Right atrium auricular region (tissue), 2 donors: ENCODE measurements around the gene ZNF326. TPM values are rescaled to one million over a fixed set of nuclear protein-coding genes. Genes with fewer than 3 reads are reported as not detected.

Source experiments
- DNase-seq: peaks from one replicate; pipeline ENCODE4 v3.0.0-alpha.2; 2019; ENCODE audit warnings: low spot score
- H3K27ac ChIP-seq, 2 donors: fragments of 200-600 bp; sonication (generic); 1 replicate in 1 of 2; 2 replicates in 1 of 2; pipeline ENCODE4 v1.5.1; 2016 to 2019
- H3K27me3 ChIP-seq, 2 donors: fragments of 200-600 bp; sonication (generic); one replicate each; pipeline versions ENCODE4 v1.5.1 to v1.6.0; 2017 to 2019
- H3K36me3 ChIP-seq: fragments of 200-600 bp; sonication (generic); one replicate; pipeline ENCODE4 v1.5.1; 2016
- H3K4me1 ChIP-seq, 2 donors: fragments of 200-600 bp; sonication (generic); one replicate each; pipeline versions ENCODE4 v1.5.1 to v1.6.0; 2017 to 2019
- H3K4me3 ChIP-seq, 2 donors: fragments of 200-600 bp; sonication (generic); 1 replicate in 1 of 2; 2 replicates in 1 of 2; pipeline ENCODE4 v1.5.1; 2017 to 2019; ENCODE audit warnings: mild to moderate bottlenecking in 1 of 2, moderate library complexity in 1 of 2
- H3K9me3 ChIP-seq, 2 donors: fragments of 200-600 bp; sonication (generic); one replicate each; pipeline ENCODE4 v1.5.1; 2019
- total RNA-seq, 2 donors: library from RNA; depleted of rRNA; stranded (reverse); fragments of >200 nt; gene quantifications; one replicate each; pipeline ENCODE4 v1.1.0, GENCODE V29; 2016
- TF ChIP-seq, protein P1 (sequence below), 2 donors: fragments of 200-600 bp; sonication (generic); IDR thresholded peaks; one replicate each; pipeline ENCODE4 v1.5.1; 2019; ENCODE audit warnings: antibody characterized with exemption in 2 of 2

ZNF326 gene
- total RNA-seq, 2 donors from 2014 or later = 5.3 to 7.3 TPM

DNA sequence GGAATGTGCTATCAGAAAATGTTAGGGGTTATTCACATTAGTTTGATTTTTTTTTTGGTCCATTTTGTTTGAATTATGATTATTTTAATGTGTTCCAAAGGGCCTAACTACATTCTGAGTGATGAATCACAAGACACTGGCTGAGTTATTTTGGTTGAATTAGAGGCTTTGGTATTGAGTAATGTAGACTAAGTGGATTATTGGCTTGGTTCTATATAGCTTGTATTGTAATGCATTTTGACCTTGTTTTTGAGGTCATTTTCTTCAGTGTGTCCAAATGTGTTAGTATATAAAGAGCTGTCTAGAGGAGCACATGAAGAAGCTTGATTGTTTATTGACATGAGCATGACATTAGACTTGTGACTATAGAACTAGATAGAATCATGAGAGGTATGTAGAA is 3.4 kb downstream of the ZNF326 start:
- DNase-seq = no peak
- TF ChIP-seq, protein P1, sequence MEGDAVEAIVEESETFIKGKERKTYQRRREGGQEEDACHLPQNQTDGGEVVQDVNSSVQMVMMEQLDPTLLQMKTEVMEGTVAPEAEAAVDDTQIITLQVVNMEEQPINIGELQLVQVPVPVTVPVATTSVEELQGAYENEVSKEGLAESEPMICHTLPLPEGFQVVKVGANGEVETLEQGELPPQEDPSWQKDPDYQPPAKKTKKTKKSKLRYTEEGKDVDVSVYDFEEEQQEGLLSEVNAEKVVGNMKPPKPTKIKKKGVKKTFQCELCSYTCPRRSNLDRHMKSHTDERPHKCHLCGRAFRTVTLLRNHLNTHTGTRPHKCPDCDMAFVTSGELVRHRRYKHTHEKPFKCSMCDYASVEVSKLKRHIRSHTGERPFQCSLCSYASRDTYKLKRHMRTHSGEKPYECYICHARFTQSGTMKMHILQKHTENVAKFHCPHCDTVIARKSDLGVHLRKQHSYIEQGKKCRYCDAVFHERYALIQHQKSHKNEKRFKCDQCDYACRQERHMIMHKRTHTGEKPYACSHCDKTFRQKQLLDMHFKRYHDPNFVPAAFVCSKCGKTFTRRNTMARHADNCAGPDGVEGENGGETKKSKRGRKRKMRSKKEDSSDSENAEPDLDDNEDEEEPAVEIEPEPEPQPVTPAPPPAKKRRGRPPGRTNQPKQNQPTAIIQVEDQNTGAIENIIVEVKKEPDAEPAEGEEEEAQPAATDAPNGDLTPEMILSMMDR (IDR thresholded peaks at IDR 0.05) = no peak
- H3K36me3 ChIP-seq = no peaks in the 10 kb centered on the region
- peaks cover 0 to 30% of the 10 kb centered on the region in 2 donors for H3K4me1 ChIP-seq
- no peaks in the 10 kb centered on the region for H3K27me3 ChIP-seq
- no peak overlapping the region for H3K4me3 ChIP-seq
- no peaks in the 10 kb centered on the region for H3K9me3 ChIP-seq
- no peak overlapping the region for H3K27ac ChIP-seq

DNA sequence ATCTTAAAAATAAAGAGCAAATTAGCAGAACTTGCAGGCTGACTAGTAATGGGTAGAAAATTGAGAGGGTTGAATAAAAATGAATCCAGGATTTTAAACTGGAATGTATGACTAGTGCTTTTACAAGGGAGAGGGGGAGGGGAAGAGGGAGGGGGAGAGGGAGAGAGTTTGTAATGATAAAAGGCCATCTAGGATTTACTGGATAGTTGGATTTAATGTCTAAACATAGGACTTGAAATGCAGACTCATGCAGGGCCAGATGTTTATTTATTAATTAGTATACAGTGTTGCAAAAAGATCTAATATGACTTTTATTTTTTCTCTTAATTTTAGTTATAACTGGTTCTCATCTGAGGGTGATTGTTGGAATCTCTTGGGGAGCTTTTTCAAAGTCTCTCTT is 4.3 kb downstream of the ZNF326 start:
- H3K4me1 ChIP-seq = peaks cover 0 to 30% of the 10 kb centered on the region in 2 donors
- H3K4me3 ChIP-seq = no peak overlapping the region
- no peak for DNase-seq
- H3K27me3 ChIP-seq = no peaks in the 10 kb centered on the region
- no peaks in the 10 kb centered on the region for H3K9me3 ChIP-seq
- TF ChIP-seq, protein P1 (IDR thresholded peaks at IDR 0.05) = no peak
- H3K27ac ChIP-seq = no peak overlapping the region
- no peaks in the 10 kb centered on the region for H3K36me3 ChIP-seq

DNA sequence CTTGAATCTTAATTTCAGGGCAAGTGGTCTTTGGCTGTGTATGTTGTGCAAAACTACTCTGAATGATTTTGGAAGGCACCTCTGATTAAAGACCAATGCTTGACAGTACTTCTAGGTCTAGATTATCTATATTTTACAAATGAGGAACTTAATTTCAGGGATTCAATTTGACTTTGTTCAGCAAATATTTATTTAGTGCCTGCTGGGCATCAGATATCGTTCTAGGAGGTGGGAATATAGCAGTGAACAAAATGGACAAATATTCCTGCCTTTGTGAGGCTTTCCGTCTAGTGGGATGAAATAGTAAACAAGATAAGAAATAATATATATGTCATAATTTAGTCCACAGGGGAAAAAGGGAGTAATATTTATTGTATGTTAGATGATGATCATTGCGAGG is 4.7 kb downstream of the ZNF326 start:
- Histone ChIP-seq H3K27me3 (no peaks in the 10 kb centered on the region), H3K9me3 (no peaks in the 10 kb centered on the region), H3K4me3 (no peak overlapping the region), H3K4me1 (peaks cover 0 to 30% of the 10 kb centered on the region in 2 donors), H3K27ac (no peak overlapping the region), H3K36me3 (no peaks in the 10 kb centered on the region)
- TF ChIP-seq, protein P1 (IDR thresholded peaks at IDR 0.05) = no peak
- no peak for DNase-seq

DNA sequence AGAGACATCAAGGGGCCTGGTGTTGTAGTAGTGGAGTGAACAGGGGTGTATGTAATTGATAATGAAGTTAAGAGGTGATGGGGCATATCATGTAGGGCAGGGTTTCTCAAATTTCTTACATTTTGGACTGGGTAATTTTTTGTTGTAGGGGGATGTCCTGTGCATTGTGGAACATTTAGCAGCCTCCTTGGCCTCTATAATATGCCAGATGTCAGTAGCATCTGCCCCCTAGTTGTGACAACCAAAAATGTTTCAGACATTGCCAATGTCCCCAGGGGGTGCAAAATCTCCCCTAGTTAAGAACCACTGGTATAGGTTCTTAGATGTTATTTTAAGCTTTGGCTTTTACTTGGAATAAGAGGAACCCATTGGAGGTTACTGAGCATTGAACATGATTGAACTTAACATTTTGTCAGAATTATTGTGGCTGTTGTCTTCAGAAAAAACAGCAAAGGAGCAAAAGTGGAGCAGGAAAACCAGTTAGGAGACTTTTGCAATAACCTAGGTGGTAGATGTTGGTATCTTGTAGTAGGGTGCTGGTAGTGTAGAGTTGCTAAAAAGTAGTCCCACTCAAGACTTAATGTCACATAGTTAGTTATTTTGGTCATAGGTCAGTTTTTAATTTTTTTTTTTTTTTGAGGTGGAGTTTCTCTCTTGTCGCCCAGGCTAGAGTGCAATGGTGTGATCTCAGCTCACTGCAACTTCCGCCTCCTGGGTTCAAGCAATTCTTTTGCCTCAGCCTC is 6.2 kb downstream of the ZNF326 start:
- TF ChIP-seq, protein P1 (IDR thresholded peaks at IDR 0.05) = no peak
- Histone ChIP-seq H3K4me1 (peaks cover 0 to 28% of the 10 kb centered on the region in 2 donors), H3K4me3 (no peak overlapping the region), H3K27me3 (no peaks in the 10 kb centered on the region), H3K27ac (no peak overlapping the region), H3K36me3 (peaks cover 10% of the 10 kb centered on the region), H3K9me3 (no peaks in the 10 kb centered on the region)
- DNase-seq = no peak

DNA sequence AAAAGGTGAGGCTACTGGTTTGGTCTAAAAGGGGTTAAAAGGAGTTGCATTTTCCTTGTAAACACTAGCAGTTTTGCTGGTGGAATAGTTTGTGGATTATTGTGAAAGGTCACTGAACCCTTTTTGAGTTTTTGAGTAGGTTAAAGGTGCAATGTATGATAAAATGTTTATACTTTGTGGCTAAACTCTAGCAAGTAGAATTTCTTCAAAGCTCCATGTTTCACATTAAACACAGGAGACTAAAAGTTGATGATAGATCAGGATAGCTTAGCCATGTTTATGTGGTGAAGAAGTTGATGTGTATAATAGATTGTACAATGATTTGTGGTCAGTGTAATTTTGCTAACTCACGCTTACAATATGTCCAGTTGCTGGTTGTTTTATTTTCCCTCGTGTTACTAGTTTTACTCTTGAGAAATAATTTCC is 13.1 kb downstream of the ZNF326 start:
- H3K4me1 ChIP-seq = no peaks in the 10 kb centered on the region
- no peak for DNase-seq
- no peak overlapping the region for H3K27ac ChIP-seq
- no peaks in the 10 kb centered on the region for H3K9me3 ChIP-seq
- H3K27me3 ChIP-seq = no peaks in the 10 kb centered on the region
- no peak overlapping the region for H3K4me3 ChIP-seq
- TF ChIP-seq, protein P1 (IDR thresholded peaks at IDR 0.05) = no peak
- peaks cover 29% of the 10 kb centered on the region for H3K36me3 ChIP-seq

DNA sequence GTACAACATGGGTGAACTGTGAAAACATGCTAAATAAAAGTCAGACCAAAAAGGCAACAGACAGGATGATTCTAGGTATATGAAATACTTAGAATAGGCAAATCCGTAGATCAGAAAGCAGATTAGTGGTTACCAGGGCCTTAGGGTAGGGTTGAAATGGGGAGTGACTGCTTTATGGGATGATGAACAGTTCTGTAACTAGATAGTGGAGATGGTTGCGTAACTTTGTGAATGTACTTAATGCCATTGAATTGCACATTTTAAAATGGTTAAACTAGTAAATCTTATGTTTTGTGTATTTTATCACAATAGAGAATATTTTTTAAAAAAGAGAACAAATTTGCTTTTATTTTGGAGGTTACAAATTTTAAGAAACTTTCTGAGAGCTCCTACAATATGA is 17.4 kb downstream of the ZNF326 start:
- H3K27me3 ChIP-seq = no peaks in the 10 kb centered on the region

More for the DNA sequence above, 17.4 kb downstream of the ZNF326 start:
- H3K9me3 ChIP-seq = no peaks in the 10 kb centered on the region
- H3K36me3 ChIP-seq = peaks cover 53% of the 10 kb centered on the region
- TF ChIP-seq, protein P1 (IDR thresholded peaks at IDR 0.05) = no peak
- no peaks in the 10 kb centered on the region for H3K4me1 ChIP-seq
- no peak overlapping the region for H3K27ac ChIP-seq
- no peak overlapping the region for H3K4me3 ChIP-seq
- no peak for DNase-seq
